HL-60 (cell line): ENCODE results near the gene RER1.
A peak's percentile ranks its signal among the peaks of the same experiment; 100 is the strongest.

ENCODE experiments used
- DNase-seq, 2 experiments: peaks; one replicate each; pipeline ENCODE4 v3.0.0-alpha.2; 2010 to 2020; ENCODE audit warnings: low read depth in 1 of 2, low spot score in 1 of 2
- H3K27ac ChIP-seq: fragments of 250-450 bp; sonication (Bioruptor Pico); replicated peaks from 2 replicates; pipeline ENCODE4 v1.5.1; 2020; ENCODE audit warnings: mild to moderate bottlenecking, moderate library complexity
- H3K27me3 ChIP-seq: fragments of 250-450 bp; sonication (Bioruptor Pico); 2 replicates; pipeline ENCODE4 v1.5.1; 2021; ENCODE audit warnings: mild to moderate bottlenecking, moderate library complexity; ENCODE audit not compliant: insufficient read depth, poor library complexity, severe bottlenecking
- H3K4me3 ChIP-seq: replicated peaks from 2 replicates; pipeline ENCODE4 v1.5.1; 2011; ENCODE audit warnings: mild to moderate bottlenecking, control low read depth, low read length; ENCODE audit not compliant: insufficient read depth
- GABPA ChIP-seq: IDR thresholded peaks from 2 replicates; pipeline ENCODE4 v1.6.1; 2012; ENCODE audit warnings: low read depth
- POLR2AphosphoS5 ChIP-seq: IDR thresholded peaks from 2 replicates; pipeline ENCODE4 v1.6.1; 2012; ENCODE audit warnings: low read depth
- REST ChIP-seq: IDR thresholded peaks from 2 replicates; pipeline ENCODE4 v1.6.1; 2012; ENCODE audit warnings: low read depth; ENCODE audit not compliant: insufficient replicate concordance
- SPI1 ChIP-seq: IDR thresholded peaks from 2 replicates; pipeline ENCODE4 v1.6.1; 2012; ENCODE audit warnings: low read depth, mild to moderate bottlenecking, borderline replicate concordance
- TF ChIP-seq, protein P1 (sequence below): IDR thresholded peaks from one replicate; pipeline ENCODE4 v1.5.1; 2011; ENCODE audit warnings: low read length, control low read depth, inconsistent platforms; ENCODE audit not compliant: insufficient read depth

RER1 gene

GRCh38 chr1:2415337-2415736 is 23.7 kb downstream of the RER1 start:
- DNase-seq: no peak
- no peak overlapping the region for H3K27ac ChIP-seq

GRCh38 chr1:2415801-2416208 is 24.2 kb downstream of the RER1 start:
- no peak overlapping the region for H3K27ac ChIP-seq
- TF ChIP-seq GABPA (no peak), POLR2AphosphoS5 (no peak), REST (no peak), SPI1 (0 out of 2 replicates have a peak, but pooled peaks have one; percentile 18)
- TF ChIP-seq, protein P1, sequence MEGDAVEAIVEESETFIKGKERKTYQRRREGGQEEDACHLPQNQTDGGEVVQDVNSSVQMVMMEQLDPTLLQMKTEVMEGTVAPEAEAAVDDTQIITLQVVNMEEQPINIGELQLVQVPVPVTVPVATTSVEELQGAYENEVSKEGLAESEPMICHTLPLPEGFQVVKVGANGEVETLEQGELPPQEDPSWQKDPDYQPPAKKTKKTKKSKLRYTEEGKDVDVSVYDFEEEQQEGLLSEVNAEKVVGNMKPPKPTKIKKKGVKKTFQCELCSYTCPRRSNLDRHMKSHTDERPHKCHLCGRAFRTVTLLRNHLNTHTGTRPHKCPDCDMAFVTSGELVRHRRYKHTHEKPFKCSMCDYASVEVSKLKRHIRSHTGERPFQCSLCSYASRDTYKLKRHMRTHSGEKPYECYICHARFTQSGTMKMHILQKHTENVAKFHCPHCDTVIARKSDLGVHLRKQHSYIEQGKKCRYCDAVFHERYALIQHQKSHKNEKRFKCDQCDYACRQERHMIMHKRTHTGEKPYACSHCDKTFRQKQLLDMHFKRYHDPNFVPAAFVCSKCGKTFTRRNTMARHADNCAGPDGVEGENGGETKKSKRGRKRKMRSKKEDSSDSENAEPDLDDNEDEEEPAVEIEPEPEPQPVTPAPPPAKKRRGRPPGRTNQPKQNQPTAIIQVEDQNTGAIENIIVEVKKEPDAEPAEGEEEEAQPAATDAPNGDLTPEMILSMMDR: no peak
- H3K27me3 ChIP-seq: peaks cover 38% of the 10 kb centered on the region
- DNase-seq: no peak
- no peak overlapping the region for H3K4me3 ChIP-seq

More at GRCh38 chr1:2415337-2415736, 23.7 kb downstream of the RER1 start:
- Histone ChIP-seq H3K27me3 (peaks cover 38% of the 10 kb centered on the region), H3K4me3 (no peak overlapping the region)
- TF ChIP-seq POLR2AphosphoS5: no peak
- TF ChIP-seq, protein P1: no peak
- no peak for TF ChIP-seq SPI1
- TF ChIP-seq REST: no peak
- no peak for TF ChIP-seq GABPA

GRCh38 chr1:2416403-2416802 is 24.8 kb downstream of the RER1 start:
- no peak overlapping the region for H3K4me3 ChIP-seq
- no peak for DNase-seq

More at GRCh38 chr1:2416403-2416802, 24.8 kb downstream of the RER1 start:
- Histone ChIP-seq H3K27me3 (peaks cover 38% of the 10 kb centered on the region), H3K27ac (no peak overlapping the region)
- TF ChIP-seq SPI1 (no peak), POLR2AphosphoS5 (no peak), GABPA (no peak)
- TF ChIP-seq, protein P1: no peak
